ENCODE data around the gene F11R. TPM values are rescaled to one million over a fixed set of nuclear protein-coding genes. Genes with fewer than 3 reads are reported as not detected.

The F11R gene
- total and polyA plus RNA-seq, 4 donors = 25.8 to 80.4 (median 45.6) TPM

DNA sequence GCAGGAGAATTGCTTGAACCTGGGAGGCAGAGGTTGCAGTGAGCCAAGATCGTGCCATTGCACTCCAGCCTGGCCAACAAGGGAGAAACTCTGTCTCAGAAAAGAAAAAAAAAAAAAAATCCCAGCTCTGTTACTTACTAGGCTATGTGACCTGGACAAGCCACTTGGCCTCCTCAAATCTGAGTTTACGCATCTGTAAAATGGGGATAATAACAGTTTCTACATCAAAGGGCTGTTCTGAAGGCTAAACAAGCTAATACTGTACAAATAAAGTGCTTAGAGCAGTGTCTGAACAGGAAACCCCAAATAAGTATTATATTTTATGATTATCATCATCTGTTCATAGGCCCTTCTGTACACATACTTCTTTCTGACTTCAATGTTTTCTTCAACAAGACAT lies 13.6 kb downstream of the F11R start:
- WGBS = 97% methylated on average over 2 of the region's 2 CpGs
- Histone ChIP-seq H3K4me3 (ENCODE audit: low read depth in 1 of 3, low read length in 3 of 3) (no peak overlapping the region), H3K27me3 (ENCODE audit: control insufficient read depth in 4 of 4, insufficient read depth in 4 of 4, low read length in 3 of 4) (no peaks in the 10 kb centered on the region), H3K36me3 (ENCODE audit: control insufficient read depth in 4 of 4, insufficient read depth in 3 of 4, low read depth in 1 of 4, low read length in 3 of 4) (peaks cover 0 to 4% (median 1%) of the 10 kb centered on the region in 4 donors), H3K9ac (ENCODE audit: low read depth in 1 of 2, low read length in 2 of 2) (no peak overlapping the region), H3K9me3 (ENCODE audit: control insufficient read depth in 4 of 4, low read length in 3 of 4) (no peaks in the 10 kb centered on the region), H3K4me1 (ENCODE audit: control insufficient read depth in 4 of 4, insufficient read depth in 4 of 4, low read length in 3 of 4) (peaks cover 3 to 11% (median 8%) of the 10 kb centered on the region in 4 donors), H3K27ac (ENCODE audit: low read depth in 1 of 2, low read length in 2 of 2) (no peak overlapping the region)
- TF ChIP-seq, protein P1, sequence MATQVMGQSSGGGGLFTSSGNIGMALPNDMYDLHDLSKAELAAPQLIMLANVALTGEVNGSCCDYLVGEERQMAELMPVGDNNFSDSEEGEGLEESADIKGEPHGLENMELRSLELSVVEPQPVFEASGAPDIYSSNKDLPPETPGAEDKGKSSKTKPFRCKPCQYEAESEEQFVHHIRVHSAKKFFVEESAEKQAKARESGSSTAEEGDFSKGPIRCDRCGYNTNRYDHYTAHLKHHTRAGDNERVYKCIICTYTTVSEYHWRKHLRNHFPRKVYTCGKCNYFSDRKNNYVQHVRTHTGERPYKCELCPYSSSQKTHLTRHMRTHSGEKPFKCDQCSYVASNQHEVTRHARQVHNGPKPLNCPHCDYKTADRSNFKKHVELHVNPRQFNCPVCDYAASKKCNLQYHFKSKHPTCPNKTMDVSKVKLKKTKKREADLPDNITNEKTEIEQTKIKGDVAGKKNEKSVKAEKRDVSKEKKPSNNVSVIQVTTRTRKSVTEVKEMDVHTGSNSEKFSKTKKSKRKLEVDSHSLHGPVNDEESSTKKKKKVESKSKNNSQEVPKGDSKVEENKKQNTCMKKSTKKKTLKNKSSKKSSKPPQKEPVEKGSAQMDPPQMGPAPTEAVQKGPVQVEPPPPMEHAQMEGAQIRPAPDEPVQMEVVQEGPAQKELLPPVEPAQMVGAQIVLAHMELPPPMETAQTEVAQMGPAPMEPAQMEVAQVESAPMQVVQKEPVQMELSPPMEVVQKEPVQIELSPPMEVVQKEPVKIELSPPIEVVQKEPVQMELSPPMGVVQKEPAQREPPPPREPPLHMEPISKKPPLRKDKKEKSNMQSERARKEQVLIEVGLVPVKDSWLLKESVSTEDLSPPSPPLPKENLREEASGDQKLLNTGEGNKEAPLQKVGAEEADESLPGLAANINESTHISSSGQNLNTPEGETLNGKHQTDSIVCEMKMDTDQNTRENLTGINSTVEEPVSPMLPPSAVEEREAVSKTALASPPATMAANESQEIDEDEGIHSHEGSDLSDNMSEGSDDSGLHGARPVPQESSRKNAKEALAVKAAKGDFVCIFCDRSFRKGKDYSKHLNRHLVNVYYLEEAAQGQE (IDR thresholded peaks at IDR 0.05) = no peak
- no peak for DNase-seq (ENCODE audit: low spot score)

DNA sequence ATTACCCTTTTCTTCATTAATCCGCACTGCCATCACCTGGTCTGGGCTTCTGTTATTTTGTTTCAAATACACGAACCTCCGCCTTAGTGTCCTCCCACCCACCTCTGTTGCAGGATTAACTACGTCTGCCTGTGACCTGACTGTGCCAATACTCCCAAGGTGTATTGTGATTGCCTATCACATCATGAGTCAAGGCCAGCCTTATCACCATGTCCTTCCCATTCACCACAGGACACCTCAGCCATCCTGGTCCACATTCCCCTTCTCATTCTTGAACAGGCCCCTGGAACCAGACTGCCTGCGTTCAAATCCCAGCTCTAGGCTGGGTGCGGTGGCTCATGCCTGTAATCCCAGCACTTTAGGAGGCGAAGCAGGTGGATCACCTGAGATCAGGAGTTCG lies 14.4 kb downstream of the F11R start:
- H3K36me3 ChIP-seq (ENCODE audit: control insufficient read depth in 4 of 4, insufficient read depth in 3 of 4, low read depth in 1 of 4, low read length in 3 of 4) = peaks cover 0 to 4% (median 1%) of the 10 kb centered on the region in 4 donors
- H3K27ac ChIP-seq (ENCODE audit: low read depth in 1 of 2, low read length in 2 of 2) = no peak overlapping the region
- no peak overlapping the region for H3K4me3 ChIP-seq (ENCODE audit: low read depth in 1 of 3, low read length in 3 of 3)
- DNase-seq (ENCODE audit: low spot score) = no peak
- H3K4me1 ChIP-seq (ENCODE audit: control insufficient read depth in 4 of 4, insufficient read depth in 4 of 4, low read length in 3 of 4) = peaks cover 3 to 6% (median 5%) of the 10 kb centered on the region in 4 donors
- no peaks in the 10 kb centered on the region for H3K9me3 ChIP-seq (ENCODE audit: control insufficient read depth in 4 of 4, low read length in 3 of 4)
- 95% methylated on average over 8 of the region's 8 CpGs for WGBS
- TF ChIP-seq, protein P2, sequence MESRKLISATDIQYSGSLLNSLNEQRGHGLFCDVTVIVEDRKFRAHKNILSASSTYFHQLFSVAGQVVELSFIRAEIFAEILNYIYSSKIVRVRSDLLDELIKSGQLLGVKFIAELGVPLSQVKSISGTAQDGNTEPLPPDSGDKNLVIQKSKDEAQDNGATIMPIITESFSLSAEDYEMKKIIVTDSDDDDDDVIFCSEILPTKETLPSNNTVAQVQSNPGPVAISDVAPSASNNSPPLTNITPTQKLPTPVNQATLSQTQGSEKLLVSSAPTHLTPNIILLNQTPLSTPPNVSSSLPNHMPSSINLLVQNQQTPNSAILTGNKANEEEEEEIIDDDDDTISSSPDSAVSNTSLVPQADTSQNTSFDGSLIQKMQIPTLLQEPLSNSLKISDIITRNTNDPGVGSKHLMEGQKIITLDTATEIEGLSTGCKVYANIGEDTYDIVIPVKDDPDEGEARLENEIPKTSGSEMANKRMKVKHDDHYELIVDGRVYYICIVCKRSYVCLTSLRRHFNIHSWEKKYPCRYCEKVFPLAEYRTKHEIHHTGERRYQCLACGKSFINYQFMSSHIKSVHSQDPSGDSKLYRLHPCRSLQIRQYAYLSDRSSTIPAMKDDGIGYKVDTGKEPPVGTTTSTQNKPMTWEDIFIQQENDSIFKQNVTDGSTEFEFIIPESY (IDR thresholded peaks at IDR 0.05) = no peak
- TF ChIP-seq EGR1 (IDR thresholded peaks at IDR 0.05; ENCODE audit: low read depth in 2 of 2) (no peak), YY1 (IDR thresholded peaks at IDR 0.05) (no peak), HNF4G (IDR thresholded peaks at IDR 0.05) (no peak), RAD21 (IDR thresholded peaks at IDR 0.05) (no peak), GABPA (IDR thresholded peaks at IDR 0.05 in 1 of 2, conservative IDR thresholded peaks at IDR 0.05 in 1 of 2) (no peak), NR2F2 (IDR thresholded peaks at IDR 0.05) (no peak), RXRA (IDR thresholded peaks at IDR 0.05) (no peak), JUND (IDR thresholded peaks at IDR 0.05) (no peak), FOXA1 (IDR thresholded peaks at IDR 0.05) (no peak), FOXA2 (IDR thresholded peaks at IDR 0.05) (no peak), SP1 (IDR thresholded peaks at IDR 0.05) (no peak), TAF1 (conservative IDR thresholded peaks at IDR 0.05) (no peak), HNF4A (conservative IDR thresholded peaks at IDR 0.05) (no peak)
- TF ChIP-seq, protein P3, sequence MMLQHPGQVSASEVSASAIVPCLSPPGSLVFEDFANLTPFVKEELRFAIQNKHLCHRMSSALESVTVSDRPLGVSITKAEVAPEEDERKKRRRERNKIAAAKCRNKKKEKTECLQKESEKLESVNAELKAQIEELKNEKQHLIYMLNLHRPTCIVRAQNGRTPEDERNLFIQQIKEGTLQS (IDR thresholded peaks at IDR 0.05) = no peak
- TF ChIP-seq, protein P1 (IDR thresholded peaks at IDR 0.05) = no peak
- TF ChIP-seq, protein P4, sequence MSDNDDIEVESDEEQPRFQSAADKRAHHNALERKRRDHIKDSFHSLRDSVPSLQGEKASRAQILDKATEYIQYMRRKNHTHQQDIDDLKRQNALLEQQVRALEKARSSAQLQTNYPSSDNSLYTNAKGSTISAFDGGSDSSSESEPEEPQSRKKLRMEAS (IDR thresholded peaks at IDR 0.05) = no peak
- TF ChIP-seq, protein P5, sequence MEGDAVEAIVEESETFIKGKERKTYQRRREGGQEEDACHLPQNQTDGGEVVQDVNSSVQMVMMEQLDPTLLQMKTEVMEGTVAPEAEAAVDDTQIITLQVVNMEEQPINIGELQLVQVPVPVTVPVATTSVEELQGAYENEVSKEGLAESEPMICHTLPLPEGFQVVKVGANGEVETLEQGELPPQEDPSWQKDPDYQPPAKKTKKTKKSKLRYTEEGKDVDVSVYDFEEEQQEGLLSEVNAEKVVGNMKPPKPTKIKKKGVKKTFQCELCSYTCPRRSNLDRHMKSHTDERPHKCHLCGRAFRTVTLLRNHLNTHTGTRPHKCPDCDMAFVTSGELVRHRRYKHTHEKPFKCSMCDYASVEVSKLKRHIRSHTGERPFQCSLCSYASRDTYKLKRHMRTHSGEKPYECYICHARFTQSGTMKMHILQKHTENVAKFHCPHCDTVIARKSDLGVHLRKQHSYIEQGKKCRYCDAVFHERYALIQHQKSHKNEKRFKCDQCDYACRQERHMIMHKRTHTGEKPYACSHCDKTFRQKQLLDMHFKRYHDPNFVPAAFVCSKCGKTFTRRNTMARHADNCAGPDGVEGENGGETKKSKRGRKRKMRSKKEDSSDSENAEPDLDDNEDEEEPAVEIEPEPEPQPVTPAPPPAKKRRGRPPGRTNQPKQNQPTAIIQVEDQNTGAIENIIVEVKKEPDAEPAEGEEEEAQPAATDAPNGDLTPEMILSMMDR (IDR thresholded peaks at IDR 0.05; ENCODE audit: low read depth, low read length, missing input control) = no peak
- H3K27me3 ChIP-seq (ENCODE audit: control insufficient read depth in 4 of 4, insufficient read depth in 4 of 4, low read length in 3 of 4) = no peaks in the 10 kb centered on the region
- no peak overlapping the region for H3K9ac ChIP-seq (ENCODE audit: low read depth in 1 of 2, low read length in 2 of 2)

Data from liver (tissue), 9 donors.